GM19025 (cell line): ENCODE results near the gene CHRNE.
"Not testable (repeated sequence)": the region's sequence is repeated elsewhere in the genome, so short reads cannot be mapped to it uniquely, and the experiment has no call there.

ENCODE experiments used
- ATAC-seq: cut with Tn5 transposase; IDR thresholded peaks from one replicate; pipeline ENCODE4 v1.9.1; 2021; ENCODE audit warnings: mild to moderate bottlenecking, low read depth, moderate library complexity; ENCODE audit not compliant: unreplicated experiment

Gene CHRNE

DNA sequence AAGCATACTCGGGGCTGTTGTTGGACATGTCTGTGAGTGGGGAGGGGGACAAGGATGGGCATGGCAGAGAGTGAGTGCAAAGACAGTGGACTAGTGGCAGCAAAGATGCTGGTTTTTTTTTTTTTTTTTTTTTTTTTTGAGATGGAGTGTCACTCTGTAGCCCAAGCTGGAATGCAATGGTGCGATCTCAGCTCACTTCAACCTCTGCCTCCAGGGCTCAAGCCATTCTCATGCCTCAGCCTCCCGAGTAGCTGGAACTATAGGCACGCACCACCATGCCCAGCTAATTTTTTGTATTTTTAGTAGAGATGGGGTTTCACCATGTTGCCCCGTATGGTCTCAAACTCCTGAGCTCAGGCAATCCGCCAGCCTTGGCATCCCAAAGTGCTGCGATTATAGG is 45.6 kb downstream of the CHRNE start:
- ATAC-seq, result not testable (repeated sequence)

- no peak for ATAC-seq
These were observed 46.0 kb downstream of the CHRNE start for GRCh38 chr17:4856937-4857314.

DNA sequence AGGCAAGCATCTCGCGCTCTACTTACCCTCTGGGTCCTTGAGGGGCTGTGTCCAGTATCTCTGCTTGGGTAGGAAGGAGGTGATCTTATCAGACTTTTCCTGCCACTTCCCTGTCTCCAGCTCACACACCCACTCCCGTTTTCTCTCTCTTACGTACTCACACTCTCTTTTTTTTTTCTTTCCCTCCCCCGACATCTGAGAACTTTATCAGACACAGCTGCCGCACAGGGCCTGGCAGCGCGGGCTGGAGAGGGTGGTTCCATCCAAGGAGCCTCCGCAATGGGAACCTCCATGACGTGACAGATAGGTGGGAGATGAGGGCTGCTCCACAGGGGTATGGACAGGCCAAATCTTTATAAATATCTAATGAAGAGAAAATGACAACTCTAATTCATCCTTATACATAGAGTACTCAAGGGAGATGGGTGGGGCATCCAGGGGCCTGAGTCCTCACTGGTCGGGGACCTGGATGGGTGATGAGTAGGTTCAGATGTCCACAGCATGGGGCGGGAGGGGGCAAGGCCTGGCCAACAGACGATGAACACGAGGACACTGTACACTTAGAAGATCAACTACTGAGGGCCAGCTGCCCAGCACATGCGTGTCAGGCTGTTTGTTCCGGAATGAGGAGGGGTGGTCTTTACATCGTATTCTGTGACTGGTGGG is 46.5 kb downstream of the CHRNE start:
- no peak for ATAC-seq

- ATAC-seq, result no peak
These were observed 48.7 kb downstream of the CHRNE start for GRCh38 chr17:4854111-4854681.

DNA sequence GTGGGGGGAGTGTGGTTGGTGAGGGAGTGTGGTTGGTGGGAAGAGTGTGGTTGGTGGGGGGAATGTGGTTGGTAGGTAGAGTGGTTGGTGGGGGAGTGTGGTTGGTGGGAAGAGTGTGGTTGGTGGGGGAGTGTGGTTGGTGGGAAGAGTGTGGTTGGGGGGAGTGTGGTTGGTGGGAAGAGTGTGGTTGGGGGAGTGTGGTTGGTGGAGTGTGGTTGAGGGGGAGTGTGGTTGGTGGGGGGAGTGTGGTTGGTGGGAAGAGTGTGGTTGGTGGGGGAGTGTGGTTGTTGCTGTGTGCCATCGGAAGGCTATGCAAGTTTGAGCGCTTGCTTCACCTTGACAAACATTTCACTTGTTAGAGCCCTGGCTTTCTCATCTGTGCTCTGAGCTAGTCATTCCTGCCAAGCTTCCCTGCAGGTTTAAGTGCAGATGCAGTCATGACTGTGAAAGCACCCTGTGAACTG is 49.7 kb downstream of the CHRNE start:
- ATAC-seq, result no peak

DNA sequence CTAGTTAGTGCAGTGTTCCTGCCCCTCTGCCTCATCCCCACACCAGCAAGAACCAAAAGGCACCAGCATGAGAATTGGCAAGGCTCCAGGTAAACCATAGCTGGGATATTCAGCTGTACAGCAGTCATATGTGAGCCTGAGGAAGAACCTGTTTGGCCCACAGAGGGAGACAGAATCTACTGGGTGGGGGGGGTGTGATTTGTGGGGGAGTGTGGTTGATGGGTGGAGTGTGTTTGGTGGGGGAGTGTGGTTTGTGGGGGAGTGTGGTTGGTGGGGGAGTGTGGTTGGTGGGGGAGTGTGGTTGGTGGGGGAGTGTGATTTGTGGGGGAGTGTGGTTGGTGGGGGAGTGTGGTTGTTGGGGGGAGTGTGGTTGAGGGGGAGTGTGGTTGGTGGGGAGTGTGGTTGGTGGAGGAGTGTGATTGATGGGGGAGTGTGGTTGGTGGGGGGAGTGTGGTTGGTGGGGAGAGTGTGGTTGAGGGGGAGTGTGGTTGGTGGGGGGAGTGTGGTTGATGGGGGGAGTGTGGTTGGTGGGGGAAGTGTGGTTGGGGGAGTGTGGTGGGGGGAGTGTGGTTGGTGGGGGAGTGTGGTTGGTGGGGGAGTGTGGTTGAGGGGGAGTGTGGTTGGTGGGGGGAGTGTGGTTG is 50.2 kb downstream of the CHRNE start:
- no peak for ATAC-seq

GRCh38 chr17:4851084-4851483 is 51.8 kb downstream of the CHRNE start:
- no peak for ATAC-seq

- ATAC-seq, result no peak
These were observed 52.7 kb downstream of the CHRNE start for GRCh38 chr17:4850246-4850645.

DNA sequence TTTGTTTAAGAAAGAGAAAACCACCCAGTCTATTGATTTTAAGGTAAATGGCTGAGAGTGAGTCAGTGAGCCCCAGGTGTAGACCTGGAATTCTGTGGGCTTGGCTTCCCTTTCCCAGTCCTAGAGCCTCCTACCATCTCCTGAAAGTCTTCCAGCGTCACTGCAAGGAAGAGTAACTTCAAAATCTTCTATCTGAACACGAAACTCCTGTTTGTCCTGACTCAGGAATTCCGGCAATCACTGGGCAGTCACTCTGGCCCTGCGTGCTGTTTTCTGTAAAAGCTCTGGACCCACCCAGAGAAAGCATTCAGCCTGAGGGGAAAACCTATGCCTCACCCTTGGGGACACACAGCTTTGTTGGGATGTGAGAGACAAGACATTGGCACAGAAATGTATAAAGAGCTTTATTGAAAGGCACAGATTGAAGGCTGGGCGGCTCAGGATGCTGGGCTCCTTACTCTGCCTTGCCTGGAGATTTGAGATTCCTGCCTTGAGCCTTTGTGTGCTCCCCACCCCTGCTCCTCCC is 53.8 kb downstream of the CHRNE start:
- ATAC-seq, result no peak
